HepG2 (cell line): ENCODE data around the gene VWA3A. TPM values are rescaled to one million over a fixed set of nuclear protein-coding genes. Genes with fewer than 3 reads are reported as not detected.

Source experiments
- CBX2 ChIP-seq, 2 experiments: fragments of 200-600 bp in 1 of 2; sonication (generic); formaldehyde crosslinking in 1 of 2; IDR thresholded peaks; 2 replicates each; pipeline versions ENCODE4 v1.7.0 to v1.8.1; 2018 to 2022; ENCODE audit warnings: low read depth in 2 of 2, low read length in 1 of 2, mild to moderate bottlenecking in 1 of 2, missing genetic modification reagents in 1 of 2
- KDM2A ChIP-seq: sonication (generic); formaldehyde crosslinking; IDR thresholded peaks from 2 replicates; pipeline ENCODE4 v1.4.0; 2020; ENCODE audit warnings: low read depth, missing genetic modification reagents, borderline replicate concordance
- NFKB2 ChIP-seq: sonication (generic); formaldehyde crosslinking; IDR thresholded peaks from 2 replicates; pipeline ENCODE4 v1.4.0; 2020; ENCODE audit warnings: missing genetic modification reagents, borderline replicate concordance
- NR2F6 ChIP-seq, 2 experiments: IDR thresholded peaks; 2 replicates each; pipeline ENCODE4 v1.6.1; 2016; ENCODE audit warnings: antibody characterized with exemption in 1 of 2, mild to moderate bottlenecking in 1 of 2
- SMAD1 ChIP-seq: sonication (generic); formaldehyde crosslinking; IDR thresholded peaks from 2 replicates; pipeline ENCODE4 v1.4.0; 2020; ENCODE audit warnings: missing genetic modification reagents, low read depth, mild to moderate bottlenecking, borderline replicate concordance
- SP140L ChIP-seq: sonication (generic); formaldehyde crosslinking; IDR thresholded peaks from 2 replicates; pipeline ENCODE4 v1.4.0; 2020; ENCODE audit warnings: missing genetic modification reagents, borderline replicate concordance
- TP53 ChIP-seq: sonication (generic); formaldehyde crosslinking; conservative IDR thresholded peaks from 2 replicates; pipeline ENCODE4 v1.4.0; 2020; ENCODE audit warnings: missing genetic modification reagents
- polyA plus RNA-seq, 8 experiments: library from polyadenylated mRNA; depleted of rRNA in 3 of 8; stranded (reverse) in 7 of 8; unstranded in 1 of 8; fragments of >200 nt; fragmentation: Illumina TruSeq in 4 of 8; extraction: Trizol in 4 of 8; gene quantifications; 2 replicates each; pipeline versions ENCODE4 v1.2.1 to v1.2.3, GENCODE V29; 2011 to 2016; ENCODE audit warnings: low read depth in 4 of 8, missing spikeins in 1 of 8, mixed read lengths in 1 of 8; ENCODE audit not compliant: insufficient read depth in 1 of 8
- total RNA-seq, 5 experiments: library from RNA; depleted of rRNA; stranded (reverse); fragments of >200 nt; fragmentation: Illumina TruSeq; extraction: Trizol; gene quantifications; 2 replicates each; pipeline ENCODE4 v1.2.3, GENCODE V29; 2016; ENCODE audit warnings: low read depth in 1 of 5
- TF ChIP-seq, protein P1 (sequence below): sonication (generic); formaldehyde crosslinking; IDR thresholded peaks from 2 replicates; pipeline ENCODE4 v1.4.0; 2020; ENCODE audit warnings: missing genetic modification reagents, borderline replicate concordance
- TF ChIP-seq, protein P2 (sequence below): sonication (generic); formaldehyde crosslinking; conservative IDR thresholded peaks from 2 replicates; pipeline ENCODE4 v1.4.0; 2020; ENCODE audit warnings: missing genetic modification reagents
- TF ChIP-seq, protein P3 (sequence below): sonication (generic); formaldehyde crosslinking; IDR thresholded peaks from 2 replicates; pipeline ENCODE4 v1.4.0; 2020; ENCODE audit warnings: missing genetic modification reagents
- TF ChIP-seq, protein P4 (sequence below): sonication (generic); formaldehyde crosslinking; IDR thresholded peaks from 2 replicates; pipeline ENCODE4 v1.4.0; 2020; ENCODE audit warnings: mild to moderate bottlenecking, missing genetic modification reagents

Gene VWA3A
- total and polyA plus RNA-seq, 2 of the 13 experiments (the other 11 are each of a cell fraction or from before 2014, with no cell fraction given), result 0.03 to 0.07 TPM

DNA sequence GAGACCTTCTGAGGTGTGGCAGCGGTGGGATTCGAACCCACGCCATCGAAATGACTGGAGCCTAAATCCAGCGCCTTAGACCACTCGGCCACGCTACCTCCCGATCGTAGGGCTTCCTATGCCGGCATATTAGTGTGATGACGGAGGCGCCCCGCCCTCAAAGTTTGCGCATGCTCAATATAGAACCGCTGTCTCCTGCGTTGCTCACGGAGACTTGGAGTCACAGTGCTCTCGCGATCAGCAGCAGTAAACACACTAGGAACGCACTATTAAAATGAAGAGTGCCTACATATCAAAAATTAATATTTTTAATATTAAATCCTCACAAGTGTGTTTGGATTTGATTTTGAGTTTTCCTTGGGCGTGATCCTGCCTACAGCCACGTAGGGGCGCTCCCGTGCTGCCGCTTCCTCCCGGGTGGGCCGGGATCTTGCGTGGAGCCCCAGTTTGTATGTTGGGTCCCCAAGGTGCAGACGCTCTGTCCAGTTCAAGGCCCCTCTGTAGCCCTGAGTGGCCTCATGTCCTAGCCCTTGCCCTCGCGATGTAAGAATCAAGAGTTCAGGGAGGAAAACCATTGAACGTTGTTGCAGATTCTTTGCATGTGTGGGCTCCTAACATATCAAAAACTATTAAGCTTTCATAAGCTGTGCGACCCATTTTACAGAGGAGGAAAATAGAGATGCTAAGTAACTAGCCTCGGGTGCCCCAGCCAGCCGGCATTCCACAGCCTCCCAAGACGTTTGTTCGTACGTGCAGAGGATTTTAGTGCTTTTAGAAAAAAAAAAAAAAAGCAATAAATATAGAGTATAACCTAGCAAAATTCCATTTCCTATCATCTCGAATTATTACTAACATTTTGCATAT, 103.6 kb downstream of the VWA3A start (continued):
- TF ChIP-seq, protein P1, sequence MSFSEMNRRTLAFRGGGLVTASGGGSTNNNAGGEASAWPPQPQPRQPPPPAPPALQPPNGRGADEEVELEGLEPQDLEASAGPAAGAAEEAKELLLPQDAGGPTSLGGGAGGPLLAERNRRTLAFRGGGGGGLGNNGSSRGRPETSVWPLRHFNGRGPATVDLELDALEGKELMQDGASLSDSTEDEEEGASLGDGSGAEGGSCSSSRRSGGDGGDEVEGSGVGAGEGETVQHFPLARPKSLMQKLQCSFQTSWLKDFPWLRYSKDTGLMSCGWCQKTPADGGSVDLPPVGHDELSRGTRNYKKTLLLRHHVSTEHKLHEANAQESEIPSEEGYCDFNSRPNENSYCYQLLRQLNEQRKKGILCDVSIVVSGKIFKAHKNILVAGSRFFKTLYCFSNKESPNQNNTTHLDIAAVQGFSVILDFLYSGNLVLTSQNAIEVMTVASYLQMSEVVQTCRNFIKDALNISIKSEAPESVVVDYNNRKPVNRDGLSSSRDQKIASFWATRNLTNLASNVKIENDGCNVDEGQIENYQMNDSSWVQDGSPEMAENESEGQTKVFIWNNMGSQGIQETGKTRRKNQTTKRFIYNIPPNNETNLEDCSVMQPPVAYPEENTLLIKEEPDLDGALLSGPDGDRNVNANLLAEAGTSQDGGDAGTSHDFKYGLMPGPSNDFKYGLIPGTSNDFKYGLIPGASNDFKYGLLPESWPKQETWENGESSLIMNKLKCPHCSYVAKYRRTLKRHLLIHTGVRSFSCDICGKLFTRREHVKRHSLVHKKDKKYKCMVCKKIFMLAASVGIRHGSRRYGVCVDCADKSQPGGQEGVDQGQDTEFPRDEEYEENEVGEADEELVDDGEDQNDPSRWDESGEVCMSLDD (CRISPR knock-in tag), result peak; percentile 87
- TF ChIP-seq NR2F6 (IDR thresholded peaks at IDR 0.05) (no peak; the same call in 1 of the 2 replicates), NR2F6 (CRISPR knock-in tag; IDR thresholded peaks at IDR 0.05) (peak; percentile 53; the same call in 1 of the 2 replicates), CBX2 (IDR thresholded peaks at IDR 0.05; ENCODE audit: low read depth, low read length) (no peak), CBX2 (CRISPR knock-in tag; IDR thresholded peaks at IDR 0.05; ENCODE audit: low read depth) (no peak), KDM2A (peak; percentile 94), NFKB2 (CRISPR knock-in tag) (peak; percentile 74), SMAD1 (peak; percentile 76; the same call in 1 of the 2 replicates), SP140L (CRISPR knock-in tag) (0 out of 2 replicates have a peak, but pooled peaks have one; percentile 86), TP53 (0 out of 2 replicates have a peak, but pooled peaks have one; percentile 67)
- TF ChIP-seq, protein P2, sequence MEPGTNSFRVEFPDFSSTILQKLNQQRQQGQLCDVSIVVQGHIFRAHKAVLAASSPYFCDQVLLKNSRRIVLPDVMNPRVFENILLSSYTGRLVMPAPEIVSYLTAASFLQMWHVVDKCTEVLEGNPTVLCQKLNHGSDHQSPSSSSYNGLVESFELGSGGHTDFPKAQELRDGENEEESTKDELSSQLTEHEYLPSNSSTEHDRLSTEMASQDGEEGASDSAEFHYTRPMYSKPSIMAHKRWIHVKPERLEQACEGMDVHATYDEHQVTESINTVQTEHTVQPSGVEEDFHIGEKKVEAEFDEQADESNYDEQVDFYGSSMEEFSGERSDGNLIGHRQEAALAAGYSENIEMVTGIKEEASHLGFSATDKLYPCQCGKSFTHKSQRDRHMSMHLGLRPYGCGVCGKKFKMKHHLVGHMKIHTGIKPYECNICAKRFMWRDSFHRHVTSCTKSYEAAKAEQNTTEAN (CRISPR knock-in tag), result peak; percentile 15; the same call in 1 of the 2 replicates
- TF ChIP-seq, protein P3, sequence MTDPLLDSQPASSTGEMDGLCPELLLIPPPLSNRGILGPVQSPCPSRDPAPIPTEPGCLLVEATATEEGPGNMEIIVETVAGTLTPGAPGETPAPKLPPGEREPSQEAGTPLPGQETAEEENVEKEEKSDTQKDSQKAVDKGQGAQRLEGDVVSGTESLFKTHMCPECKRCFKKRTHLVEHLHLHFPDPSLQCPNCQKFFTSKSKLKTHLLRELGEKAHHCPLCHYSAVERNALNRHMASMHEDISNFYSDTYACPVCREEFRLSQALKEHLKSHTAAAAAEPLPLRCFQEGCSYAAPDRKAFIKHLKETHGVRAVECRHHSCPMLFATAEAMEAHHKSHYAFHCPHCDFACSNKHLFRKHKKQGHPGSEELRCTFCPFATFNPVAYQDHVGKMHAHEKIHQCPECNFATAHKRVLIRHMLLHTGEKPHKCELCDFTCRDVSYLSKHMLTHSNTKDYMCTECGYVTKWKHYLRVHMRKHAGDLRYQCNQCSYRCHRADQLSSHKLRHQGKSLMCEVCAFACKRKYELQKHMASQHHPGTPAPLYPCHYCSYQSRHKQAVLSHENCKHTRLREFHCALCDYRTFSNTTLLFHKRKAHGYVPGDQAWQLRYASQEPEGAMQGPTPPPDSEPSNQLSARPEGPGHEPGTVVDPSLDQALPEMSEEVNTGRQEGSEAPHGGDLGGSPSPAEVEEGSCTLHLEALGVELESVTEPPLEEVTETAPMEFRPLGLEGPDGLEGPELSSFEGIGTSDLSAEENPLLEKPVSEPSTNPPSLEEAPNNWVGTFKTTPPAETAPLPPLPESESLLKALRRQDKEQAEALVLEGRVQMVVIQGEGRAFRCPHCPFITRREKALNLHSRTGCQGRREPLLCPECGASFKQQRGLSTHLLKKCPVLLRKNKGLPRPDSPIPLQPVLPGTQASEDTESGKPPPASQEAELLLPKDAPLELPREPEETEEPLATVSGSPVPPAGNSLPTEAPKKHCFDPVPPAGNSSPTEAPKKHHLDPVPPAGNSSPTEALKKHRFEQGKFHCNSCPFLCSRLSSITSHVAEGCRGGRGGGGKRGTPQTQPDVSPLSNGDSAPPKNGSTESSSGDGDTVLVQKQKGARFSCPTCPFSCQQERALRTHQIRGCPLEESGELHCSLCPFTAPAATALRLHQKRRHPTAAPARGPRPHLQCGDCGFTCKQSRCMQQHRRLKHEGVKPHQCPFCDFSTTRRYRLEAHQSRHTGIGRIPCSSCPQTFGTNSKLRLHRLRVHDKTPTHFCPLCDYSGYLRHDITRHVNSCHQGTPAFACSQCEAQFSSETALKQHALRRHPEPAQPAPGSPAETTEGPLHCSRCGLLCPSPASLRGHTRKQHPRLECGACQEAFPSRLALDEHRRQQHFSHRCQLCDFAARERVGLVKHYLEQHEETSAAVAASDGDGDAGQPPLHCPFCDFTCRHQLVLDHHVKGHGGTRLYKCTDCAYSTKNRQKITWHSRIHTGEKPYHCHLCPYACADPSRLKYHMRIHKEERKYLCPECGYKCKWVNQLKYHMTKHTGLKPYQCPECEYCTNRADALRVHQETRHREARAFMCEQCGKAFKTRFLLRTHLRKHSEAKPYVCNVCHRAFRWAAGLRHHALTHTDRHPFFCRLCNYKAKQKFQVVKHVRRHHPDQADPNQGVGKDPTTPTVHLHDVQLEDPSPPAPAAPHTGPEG (CRISPR knock-in tag), result peak; percentile 76
- TF ChIP-seq, protein P4, sequence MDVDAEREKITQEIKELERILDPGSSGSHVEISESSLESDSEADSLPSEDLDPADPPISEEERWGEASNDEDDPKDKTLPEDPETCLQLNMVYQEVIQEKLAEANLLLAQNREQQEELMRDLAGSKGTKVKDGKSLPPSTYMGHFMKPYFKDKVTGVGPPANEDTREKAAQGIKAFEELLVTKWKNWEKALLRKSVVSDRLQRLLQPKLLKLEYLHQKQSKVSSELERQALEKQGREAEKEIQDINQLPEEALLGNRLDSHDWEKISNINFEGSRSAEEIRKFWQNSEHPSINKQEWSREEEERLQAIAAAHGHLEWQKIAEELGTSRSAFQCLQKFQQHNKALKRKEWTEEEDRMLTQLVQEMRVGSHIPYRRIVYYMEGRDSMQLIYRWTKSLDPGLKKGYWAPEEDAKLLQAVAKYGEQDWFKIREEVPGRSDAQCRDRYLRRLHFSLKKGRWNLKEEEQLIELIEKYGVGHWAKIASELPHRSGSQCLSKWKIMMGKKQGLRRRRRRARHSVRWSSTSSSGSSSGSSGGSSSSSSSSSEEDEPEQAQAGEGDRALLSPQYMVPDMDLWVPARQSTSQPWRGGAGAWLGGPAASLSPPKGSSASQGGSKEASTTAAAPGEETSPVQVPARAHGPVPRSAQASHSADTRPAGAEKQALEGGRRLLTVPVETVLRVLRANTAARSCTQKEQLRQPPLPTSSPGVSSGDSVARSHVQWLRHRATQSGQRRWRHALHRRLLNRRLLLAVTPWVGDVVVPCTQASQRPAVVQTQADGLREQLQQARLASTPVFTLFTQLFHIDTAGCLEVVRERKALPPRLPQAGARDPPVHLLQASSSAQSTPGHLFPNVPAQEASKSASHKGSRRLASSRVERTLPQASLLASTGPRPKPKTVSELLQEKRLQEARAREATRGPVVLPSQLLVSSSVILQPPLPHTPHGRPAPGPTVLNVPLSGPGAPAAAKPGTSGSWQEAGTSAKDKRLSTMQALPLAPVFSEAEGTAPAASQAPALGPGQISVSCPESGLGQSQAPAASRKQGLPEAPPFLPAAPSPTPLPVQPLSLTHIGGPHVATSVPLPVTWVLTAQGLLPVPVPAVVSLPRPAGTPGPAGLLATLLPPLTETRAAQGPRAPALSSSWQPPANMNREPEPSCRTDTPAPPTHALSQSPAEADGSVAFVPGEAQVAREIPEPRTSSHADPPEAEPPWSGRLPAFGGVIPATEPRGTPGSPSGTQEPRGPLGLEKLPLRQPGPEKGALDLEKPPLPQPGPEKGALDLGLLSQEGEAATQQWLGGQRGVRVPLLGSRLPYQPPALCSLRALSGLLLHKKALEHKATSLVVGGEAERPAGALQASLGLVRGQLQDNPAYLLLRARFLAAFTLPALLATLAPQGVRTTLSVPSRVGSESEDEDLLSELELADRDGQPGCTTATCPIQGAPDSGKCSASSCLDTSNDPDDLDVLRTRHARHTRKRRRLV (CRISPR knock-in tag), result no peak
